Adipose tissue (tissue), 3 donors: ENCODE measurements around the gene GAS5. TPM values are rescaled to one million over a fixed set of nuclear protein-coding genes. Genes with fewer than 3 reads are reported as not detected.
A peak's percentile ranks its signal among the peaks of the same experiment; 100 is the strongest.

Source experiments
- H3K27ac ChIP-seq: one replicate; pipeline ENCODE4 v1.5.1; 2013; ENCODE audit warnings: low read depth, low read length
- WGBS, 3 donors: extraction: QIAGEN DNeasy Blood & Tissue Kit; methylation state at CpG; one replicate each; pipeline ENCODE4 v1.1.7; 2013; 5-methylcytosine and 5-hydroxymethylcytosine counted together
- polyA plus RNA-seq, 3 donors: library from polyadenylated mRNA; stranded (reverse); fragments of 200-250 nt; gene quantifications; one replicate each; pipeline ENCODE4 v1.2.3, GENCODE V29; 2013
- donor health status: healthy with polysubstance abuse.
- donor health status: Bipolar disorder and iron deficiency.
- donor health status: healthy.

Gene GAS5
- polyA plus RNA-seq, 3 donors: 444 to 1,465 (median 468) TPM

- no peak overlapping the region for H3K27ac ChIP-seq
- 86 to 95% (median 94%) methylated on average over 2 of the region's 2 CpGs for WGBS, 3 donors
Measured at GRCh38 chr1:173856903-173857302, 10.9 kb downstream of the GAS5 start.

- H3K27ac ChIP-seq: no peak overlapping the region
- WGBS, 3 donors: 63 to 94% (median 85%) methylated on average over 1 of the region's 1 CpG
Measured at GRCh38 chr1:173856014-173856413, 11.8 kb downstream of the GAS5 start.

GRCh38 chr1:173853074-173853473 lies 14.7 kb downstream of the GAS5 start:
- H3K27ac ChIP-seq: no peak overlapping the region

GRCh38 chr1:173852105-173852504 lies 15.7 kb downstream of the GAS5 start:
- WGBS, 3 donors: 78 to 90% (median 89%) methylated on average over 4 of the region's 4 CpGs
- no peak overlapping the region for H3K27ac ChIP-seq

More at GRCh38 chr1:173853074-173853473, 14.7 kb downstream of the GAS5 start:
- WGBS, 3 donors: 59 to 75% (median 62%) methylated on average over 5 of the region's 5 CpGs

- H3K27ac ChIP-seq: no peak overlapping the region
- WGBS, 3 donors: 97 to 100% (median 100%) methylated on average over 1 of the region's 1 CpG
Measured at GRCh38 chr1:173832748-173833147, 35.0 kb downstream of the GAS5 start.

- WGBS, 3 donors: 55 to 97% (median 69%) methylated on average over 2 of the region's 2 CpGs
- no peak overlapping the region for H3K27ac ChIP-seq
Measured at GRCh38 chr1:173827611-173828010, 40.2 kb downstream of the GAS5 start.

GRCh38 chr1:173824315-173825081 lies 43.3 kb downstream of the GAS5 start, which contains the start of the genes CENPL and DARS2:
TSS of gene CENPL (minus strand) at chr1:173824883. CDS start at chr1:173811299, 13,584 bp downstream.
TSS of gene DARS2 (plus strand) at chr1:173824673. CDS start at chr1:173825230, 557 bp downstream.
- peak within 1 kb of the TSS; percentile 45 for H3K27ac ChIP-seq
- 0% methylated on average over 55 of the region's 55 CpGs for WGBS, 3 donors

- H3K27ac ChIP-seq: peak overlapping the region; percentile 1
- 0 to 1% (median 1%) methylated on average over 25 of the region's 25 CpGs for WGBS, 3 donors
Measured at GRCh38 chr1:173823781-173824314, 43.9 kb downstream of the GAS5 start.

- no peak overlapping the region for H3K27ac ChIP-seq
- 91 to 97% (median 92%) methylated on average over 4 of the region's 4 CpGs for WGBS, 3 donors
Measured at GRCh38 chr1:173821680-173822079, 46.1 kb downstream of the GAS5 start.

GRCh38 chr1:173818459-173818858 lies 49.3 kb downstream of the GAS5 start:
- H3K27ac ChIP-seq: no peak overlapping the region
- WGBS, 3 donors: 63 to 94% (median 90%) methylated on average over 1 of the region's 1 CpG

Other genes with a start within 250 kb of the GAS5 start
- not detected for gene TEX50, start 232.7 kb downstream of the GAS5 start, polyA plus RNA-seq
- gene ANKRD45, start 198.1 kb downstream of the GAS5 start, polyA plus RNA-seq: under 1 TPM in 2 of 3 donors, not detected in 1; 0.13 to 0.26 TPM
- 10 to 100 TPM in 2 of 3 donors, 1 to 10 TPM in 1; 6.2 to 16.2 (median 12.7) TPM for gene KLHL20, start 153.0 kb downstream of the GAS5 start, polyA plus RNA-seq
- gene DARS2, start 43.3 kb downstream of the GAS5 start, polyA plus RNA-seq: 10 to 100 TPM in 1 of 3 donors, 1 to 10 TPM in 2; 4.6 to 11.7 (median 7.8) TPM
- 1 to 10 TPM; 1.1 to 4.8 (median 2.2) TPM for gene CENPL, start 43.1 kb downstream of the GAS5 start, polyA plus RNA-seq
- gene ZBTB37, start 391 bp upstream of the GAS5 start, polyA plus RNA-seq: 1 to 10 TPM in 2 of 3 donors, under 1 TPM in 1; 0.58 to 1.3 (median 1.1) TPM
- gene SERPINC1, start 49.3 kb upstream of the GAS5 start, polyA plus RNA-seq: under 1 TPM in 2 of 3 donors, not detected in 1; 0.04 to 0.09 TPM
- 10 to 100 TPM in 1 of 3 donors, 1 to 10 TPM in 2; 1.8 to 13.9 (median 3.8) TPM for gene RC3H1, start 154.4 kb upstream of the GAS5 start, polyA plus RNA-seq